GM18507 (cell line): ENCODE results near the gene PDE4D.
"Not testable (repeated sequence)": the region's sequence is repeated elsewhere in the genome, so short reads cannot be mapped to it uniquely, and the experiment has no call there.

Experiments used
- DNase-seq: peaks from one replicate; pipeline ENCODE4 v3.0.0; 2011; ENCODE audit warnings: low read depth; ENCODE audit not compliant: insufficient read length; ENCODE audit errors: extremely low spot score
- FAIRE-seq: peaks from 2 replicates; lab custom pipeline; 2011; peaks lifted over from hg19 to GRCh38; lab: Jason Lieb, UNC

PDE4D gene

DNA sequence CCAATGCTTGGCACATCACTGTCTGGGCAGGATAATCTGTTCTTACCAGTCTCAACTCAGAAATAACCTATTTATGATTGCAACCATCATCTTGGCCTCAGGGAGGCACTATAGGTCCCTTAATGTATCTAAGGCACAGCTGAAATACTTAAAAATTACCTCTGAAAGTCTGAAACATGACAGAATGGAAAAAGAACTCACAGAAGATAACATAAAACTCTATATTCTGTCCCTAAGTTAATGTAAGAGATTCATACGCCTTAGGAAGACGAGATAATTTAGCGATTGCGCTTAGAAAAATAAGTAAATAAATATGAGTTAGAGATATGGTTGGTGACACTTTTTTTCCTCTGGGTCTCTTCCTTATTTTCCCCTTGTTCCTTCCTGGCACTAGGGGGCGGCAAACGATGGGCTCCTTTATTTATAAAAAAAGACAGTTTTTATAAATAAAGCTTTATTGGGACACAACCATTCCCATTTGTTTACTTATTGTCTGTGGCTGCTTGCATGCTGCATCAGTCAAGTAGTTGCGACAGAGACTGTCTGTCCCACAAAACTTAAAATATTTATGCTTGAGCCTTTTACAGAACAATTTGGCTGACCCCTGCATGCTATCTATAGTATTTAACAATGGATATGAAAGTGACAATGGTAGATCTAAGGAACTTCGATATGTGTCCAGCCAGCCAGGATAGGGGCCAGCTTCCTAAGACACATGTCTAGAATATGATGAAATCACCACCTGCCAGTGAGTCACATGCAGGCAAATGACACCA, 79.6 kb downstream of the PDE4D start:
- FAIRE-seq, result peak; percentile 50
- no peak for DNase-seq

DNA sequence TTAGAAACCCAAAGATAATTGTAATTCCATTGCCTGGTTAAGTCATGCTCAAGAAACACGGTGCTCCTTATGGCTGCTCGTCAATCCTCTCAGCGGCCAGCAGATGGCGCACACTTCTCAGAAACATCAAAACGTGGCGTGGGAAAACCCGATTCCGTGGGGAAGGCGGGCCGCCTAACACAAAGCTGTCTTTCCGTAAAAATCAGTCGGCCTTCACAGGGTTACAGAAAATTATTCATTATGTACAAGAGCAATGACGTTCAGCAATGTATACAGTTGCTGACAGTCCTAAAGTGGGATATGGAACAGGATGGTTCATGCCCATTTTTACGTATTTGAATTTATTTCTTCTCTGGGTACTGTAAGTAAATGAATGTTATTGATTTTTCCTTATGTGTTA, 83.5 kb downstream of the PDE4D start:
- DNase-seq (no peak), FAIRE-seq (peak; percentile 77)

DNA sequence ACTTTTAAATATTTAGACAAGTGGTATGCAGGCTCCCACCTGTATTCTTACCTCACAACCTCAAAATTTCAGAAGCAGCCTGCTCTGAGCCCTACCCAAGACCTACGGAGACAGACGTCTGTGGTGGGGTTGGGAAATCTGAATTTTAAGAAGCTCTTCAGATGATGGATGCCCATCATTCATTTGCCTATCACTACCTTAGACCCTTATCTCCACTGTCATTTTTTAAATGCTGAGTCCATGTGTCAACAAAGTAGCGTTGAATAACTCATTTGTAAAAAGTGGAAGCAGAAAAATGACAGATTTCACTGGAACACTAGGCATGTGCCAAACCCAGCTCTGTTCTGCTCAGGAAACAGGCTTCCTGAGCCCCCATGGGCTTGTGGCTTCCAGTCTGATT, 85.7 kb downstream of the PDE4D start:
- no peak for DNase-seq
- FAIRE-seq, result no peak

DNA sequence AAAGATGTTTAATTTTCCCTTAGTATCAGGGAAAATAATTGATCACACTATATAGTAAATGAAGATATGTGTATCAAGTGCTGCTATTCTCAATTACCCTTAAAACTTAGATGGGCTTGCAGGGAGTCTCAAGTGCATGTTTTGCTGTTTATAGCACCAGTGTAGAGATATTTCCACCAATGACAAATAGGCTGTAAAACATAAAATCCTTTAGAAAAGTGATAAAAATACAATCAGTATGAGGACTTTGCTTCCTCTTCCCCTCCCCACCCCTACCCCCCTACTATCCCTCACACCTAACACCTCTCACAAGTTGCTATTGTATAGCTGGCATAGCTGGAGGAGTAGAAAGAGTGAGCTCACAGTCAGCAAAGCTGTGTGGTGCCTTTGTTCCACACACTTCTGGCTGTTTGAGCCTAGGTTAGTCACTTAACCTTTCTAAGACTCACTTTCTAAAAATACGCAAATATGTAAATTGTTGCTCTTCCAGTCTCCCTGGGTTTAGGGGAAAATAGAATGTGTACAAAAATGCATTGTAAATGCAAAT, 93.1 kb downstream of the PDE4D start:
- no peak for FAIRE-seq
- no peak for DNase-seq

DNA sequence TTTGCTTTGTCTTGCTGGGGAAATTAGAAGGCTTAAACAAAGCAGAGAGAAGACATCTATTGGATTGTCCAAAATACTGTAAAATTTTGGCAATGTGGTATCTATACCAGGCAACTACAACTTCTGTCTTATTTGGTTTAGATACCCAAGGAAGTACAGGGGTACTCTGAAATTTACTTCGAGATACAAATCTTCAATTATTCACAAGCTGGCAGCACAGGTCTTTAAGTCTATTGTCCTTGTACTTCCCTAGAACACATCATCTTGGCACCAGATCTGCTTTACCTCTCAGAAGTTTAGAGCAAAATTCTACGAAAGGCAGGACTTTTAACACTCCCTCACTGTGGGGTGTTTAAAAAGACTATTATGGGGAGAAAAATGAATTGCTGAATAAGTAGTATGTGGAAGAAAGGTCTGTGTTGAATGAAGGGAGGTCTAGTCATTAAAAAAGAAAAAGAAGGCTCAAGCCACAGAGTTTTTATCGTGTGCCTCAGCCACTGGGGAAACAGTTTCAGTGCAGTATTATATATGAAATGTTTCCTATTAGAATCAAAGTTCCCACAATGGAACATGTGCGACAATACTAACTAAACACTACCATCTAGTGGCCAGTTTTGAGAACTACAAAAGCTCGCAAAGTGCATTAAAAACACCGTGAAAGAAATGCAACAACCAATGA, 93.7 kb downstream of the PDE4D start:
- FAIRE-seq, result peak; percentile 53
- no peak for DNase-seq

DNA sequence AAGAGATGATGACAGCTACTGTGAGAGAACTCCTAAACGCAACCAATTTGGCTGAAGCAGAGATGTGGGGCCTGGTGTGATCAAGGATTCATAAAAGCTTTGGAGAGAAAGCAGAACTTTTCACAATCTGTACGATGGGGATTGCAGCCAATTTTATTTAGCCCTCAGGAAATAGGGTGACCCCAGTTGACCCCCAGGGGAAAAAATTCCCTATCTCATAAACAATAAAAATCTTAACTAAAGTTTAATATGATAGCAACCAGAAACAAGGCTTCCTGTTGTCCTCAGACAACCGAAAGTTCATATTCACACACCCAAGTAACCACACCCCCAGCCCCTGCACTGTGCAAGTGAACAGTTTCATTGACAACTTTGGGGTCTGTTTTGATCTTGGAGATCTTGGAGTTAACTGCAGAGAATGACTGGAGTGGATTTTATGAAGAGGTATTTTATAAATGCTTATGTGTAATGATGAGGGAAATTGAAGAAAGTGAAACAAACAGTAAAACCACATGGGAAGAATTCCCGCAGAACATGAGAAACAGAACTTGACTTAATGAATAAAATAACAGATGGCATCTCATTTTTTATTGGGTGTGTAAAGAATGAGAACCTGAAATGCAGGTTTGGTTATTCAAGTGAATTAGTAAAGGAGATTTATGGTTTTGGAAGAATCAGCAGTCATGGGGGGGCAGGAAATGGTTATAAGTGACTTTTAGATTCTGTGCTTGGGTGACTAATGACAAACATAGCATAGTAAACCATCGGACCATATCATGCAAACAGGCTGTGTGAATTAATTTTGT, 94.5 kb downstream of the PDE4D start:
- DNase-seq, result no peak
- peak; percentile 73 for FAIRE-seq

DNA sequence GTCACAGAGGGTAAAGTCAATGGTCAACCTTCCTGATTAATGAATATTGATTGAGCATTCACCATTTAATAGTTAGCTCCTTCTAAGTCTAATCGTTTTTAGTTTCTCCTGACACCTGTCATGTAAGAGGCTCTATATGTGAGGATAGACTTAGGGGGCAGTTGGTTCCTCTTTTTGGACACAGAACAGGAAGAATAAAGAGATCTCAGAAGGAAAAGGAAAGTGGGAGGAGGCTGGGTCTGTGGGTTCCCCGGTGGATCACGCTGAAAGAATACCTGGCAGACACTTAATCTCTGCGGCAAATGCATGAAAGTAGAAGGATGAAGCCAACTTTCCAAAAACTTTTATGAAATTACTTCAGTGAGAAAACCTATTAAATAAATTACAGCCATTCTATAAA, 98.4 kb downstream of the PDE4D start:
- FAIRE-seq (no peak), DNase-seq (no peak)

DNA sequence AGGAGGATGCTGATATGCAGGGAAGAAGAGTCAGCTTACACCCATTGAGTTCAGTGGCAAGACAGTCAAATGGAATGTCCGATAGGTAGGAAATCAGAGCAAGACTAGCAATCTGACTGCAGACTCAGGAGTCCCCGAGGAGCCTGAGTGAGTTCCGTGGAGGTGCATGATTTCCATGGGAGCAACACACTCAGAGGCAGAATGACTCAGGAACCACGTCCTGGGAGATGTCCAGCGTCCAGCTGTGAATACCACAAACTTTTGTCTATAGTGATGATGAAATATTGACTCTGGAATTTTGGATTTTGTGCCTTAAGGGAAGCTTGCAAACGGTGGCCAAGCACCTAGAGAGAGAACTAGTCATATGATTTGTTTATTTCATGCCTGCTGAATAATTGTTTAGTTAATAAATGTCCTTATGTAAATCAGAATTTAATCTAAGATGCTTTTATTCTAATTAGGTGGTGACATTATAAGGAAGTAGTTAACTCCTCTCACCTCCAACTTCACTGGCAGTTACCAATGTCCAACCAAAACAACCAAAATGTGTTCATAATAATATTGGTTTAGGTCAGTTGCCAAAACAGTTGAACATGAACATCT, 100.4 kb downstream of the PDE4D start:
- no peak for FAIRE-seq
- no peak for DNase-seq

DNA sequence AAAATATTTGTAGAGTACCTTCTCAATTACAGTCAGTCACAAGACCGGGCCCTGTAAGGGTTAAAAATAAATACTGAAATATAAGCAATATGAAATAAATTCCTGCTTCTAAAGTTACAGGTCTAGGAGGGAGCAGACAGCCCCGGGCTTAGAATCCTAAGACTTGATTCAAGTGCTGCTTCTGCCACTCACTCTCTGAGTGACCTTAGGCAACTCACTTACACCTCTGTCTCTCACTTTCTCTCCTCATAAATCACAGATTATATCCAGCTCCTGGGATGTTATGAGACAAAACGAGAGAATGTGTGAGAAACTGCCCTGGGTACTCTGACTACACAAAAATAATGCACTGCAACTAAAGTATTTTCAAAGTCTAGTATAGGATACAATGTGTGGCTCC, 101.9 kb downstream of the PDE4D start:
- DNase-seq (no peak), FAIRE-seq (no peak)

DNA sequence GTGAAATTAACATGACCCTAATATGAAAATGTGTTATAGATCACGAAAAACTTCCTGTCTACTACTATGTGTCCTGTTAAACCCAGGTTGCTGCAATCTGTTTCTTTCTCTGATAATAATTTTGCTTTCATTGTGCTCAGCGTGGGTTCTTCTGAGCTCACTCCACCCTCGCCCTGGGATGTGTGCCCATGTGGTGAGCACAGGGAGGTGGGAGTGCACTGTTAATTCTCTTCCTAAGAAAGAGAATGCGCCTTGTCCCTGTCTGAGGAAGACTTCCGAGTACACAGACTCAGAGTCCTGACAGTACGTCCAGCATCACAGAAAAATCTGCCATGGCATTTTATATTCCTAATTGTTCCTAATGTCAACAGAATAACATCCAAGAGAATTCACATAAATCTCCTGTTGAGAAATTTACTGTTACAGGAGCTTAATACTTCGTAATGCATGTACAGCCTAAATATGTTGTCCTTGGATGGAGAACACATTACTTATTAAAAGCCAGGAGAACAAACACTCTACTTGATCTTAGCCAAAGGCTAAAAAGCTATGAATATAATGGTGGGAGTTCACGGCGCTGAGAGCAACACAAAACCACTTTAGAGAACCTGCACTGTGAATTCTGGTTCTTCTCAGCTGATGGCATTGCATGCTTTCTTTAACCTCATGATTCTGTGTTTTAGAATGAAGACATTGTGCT, 102.6 kb downstream of the PDE4D start:
- FAIRE-seq (no peak), DNase-seq (no peak)

DNA sequence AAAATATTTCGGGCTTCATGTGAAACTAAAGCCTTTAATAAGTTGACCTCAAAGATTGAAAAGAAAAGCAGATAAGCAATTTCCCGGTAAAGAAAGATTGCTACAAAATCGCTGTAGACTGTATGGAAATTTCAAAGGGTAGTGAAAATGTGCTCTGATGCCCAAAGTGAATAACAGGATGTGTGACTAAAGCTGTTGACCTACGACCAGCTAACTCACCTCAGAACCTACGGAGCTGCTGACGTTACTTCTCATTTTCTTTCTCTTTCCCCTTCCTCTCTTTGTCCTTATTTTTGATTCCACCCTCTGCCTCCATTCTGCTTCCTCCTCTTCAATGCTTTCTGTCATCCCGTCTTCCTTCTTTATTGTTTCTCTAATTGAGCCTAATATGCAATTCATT, 103.2 kb downstream of the PDE4D start:
- FAIRE-seq (no peak), DNase-seq (no peak)

DNA sequence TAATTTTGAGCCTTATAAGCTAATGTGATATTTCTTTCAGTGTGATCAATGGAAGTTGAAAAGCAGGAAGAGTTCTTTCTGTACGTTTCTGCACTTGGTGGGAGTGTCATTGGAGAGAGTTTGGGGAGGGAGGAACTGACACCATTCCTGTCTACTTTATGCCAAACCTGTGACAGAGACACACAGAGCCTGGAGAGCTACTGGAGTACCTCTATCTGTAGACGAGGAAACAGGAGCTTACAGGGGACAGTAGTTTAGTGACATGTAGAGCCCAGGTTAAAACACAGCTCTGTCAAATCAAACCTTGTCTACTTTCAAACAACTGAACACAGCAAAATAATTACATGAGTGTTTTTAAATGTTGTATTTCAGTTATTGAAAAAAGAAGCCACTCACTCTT, 103.6 kb downstream of the PDE4D start:
- no peak for FAIRE-seq
- no peak for DNase-seq

DNA sequence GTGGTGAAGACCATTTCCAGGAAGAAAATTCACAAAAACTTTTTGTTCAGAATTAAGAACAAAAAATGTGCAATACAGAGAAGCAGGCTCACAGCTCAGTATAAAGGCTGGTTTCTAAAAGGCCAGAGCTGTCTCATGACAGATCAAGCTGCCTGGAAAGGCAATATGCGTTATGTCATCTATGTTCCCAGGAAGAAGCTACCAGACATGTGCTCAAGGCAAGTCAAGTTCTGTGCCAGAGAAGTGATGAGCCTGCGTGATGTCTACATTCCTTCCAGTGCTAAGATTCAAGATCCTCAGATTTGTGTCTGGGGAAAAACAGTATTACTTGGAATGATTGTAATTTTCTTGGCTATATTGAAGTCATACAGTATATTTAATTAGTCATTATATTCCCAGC, 104.3 kb downstream of the PDE4D start:
- DNase-seq (no peak), FAIRE-seq (no peak)

DNA sequence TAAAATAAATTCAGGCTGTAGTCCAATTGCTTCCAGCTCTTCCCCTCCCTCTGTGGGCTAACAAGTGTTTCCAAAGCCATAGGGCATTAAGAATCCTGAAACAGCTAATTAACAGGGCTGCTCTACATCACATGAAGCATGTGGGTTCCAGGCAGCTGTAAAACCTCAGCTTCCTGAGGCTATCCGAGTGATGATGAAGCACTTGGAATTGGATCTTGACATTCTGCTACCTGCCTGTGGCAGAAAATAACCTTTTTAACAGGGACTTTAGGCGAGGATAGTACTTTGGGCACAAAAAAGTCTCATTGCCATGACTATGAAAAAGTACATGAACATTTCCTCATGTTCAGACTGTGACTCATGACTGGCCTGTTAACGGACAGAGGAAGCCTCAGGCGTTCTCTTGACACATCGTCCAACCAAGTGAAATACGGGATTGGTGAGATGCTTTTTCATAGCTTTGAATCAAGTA, 107.2 kb downstream of the PDE4D start:
- DNase-seq (no peak), FAIRE-seq (no peak)

DNA sequence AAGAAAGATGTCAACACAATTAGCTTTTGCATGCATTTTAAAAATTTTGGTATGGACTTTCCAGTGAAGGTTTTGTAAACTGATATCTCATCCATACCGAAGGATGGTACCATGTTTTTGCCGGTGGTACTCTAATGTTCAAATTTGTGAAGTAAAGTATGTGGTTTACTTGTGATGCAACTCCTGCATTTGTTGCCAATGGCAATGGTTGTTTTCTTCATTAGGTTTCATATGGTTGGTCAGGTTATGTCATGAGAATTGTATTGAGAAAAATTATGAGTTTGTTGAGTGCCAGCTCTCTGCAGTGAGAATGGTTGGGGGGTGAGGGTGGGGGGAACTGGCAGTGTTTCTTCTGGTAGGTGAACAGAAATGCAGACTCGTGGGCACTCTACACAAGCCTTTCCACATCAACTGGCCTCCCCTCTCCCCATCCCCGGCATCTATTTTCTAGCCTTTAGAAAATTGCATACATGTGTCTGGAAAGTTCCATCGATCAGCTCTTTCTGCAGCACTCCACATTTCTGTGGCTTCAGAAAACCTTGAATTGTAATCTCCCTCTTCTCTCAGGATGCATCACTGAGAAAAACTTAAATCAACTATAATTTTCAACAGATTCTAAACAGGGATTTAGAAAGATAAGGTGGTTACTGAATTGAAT, 107.7 kb downstream of the PDE4D start:
- no peak for DNase-seq
- FAIRE-seq, result no peak

DNA sequence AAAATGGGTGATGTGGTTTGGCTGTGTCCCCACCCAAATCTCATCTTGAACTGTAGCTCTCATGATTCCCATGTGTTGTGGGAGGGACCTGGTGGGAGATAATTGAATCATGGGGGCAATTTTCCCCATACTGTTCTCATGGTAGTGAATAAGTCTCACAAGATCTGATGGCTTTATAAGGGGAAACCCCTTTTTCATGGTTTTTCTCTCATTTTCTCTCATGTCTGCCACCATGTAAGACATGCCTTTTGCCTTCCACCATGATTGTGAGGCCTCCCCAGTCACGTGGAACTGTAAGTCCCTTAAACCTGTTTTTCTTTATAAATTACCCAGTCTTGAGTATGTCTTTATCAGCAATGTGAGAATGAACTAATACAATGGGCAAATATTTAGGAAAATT, 108.8 kb downstream of the PDE4D start:
- not testable (repeated sequence) for DNase-seq, FAIRE-seq

DNA sequence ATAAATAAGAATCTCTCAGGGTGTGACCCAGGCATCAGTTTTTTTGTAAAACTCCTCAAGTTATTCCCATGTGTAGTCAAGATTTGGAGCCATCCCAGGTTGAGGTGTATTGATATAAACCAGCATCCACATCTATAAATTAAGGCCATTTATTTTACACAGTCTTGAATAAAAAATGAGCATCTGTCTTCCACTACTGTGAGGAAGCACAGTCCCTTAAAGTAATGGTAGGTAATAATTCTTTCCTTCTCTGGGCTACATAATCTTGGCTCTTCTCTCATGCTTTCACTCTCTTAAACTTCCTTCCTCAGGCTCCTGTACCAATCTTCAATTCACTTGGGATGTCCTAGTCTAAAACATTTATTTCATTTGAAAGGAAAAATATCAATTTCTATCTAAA, 110.3 kb downstream of the PDE4D start:
- DNase-seq, result no peak
- no peak for FAIRE-seq

DNA sequence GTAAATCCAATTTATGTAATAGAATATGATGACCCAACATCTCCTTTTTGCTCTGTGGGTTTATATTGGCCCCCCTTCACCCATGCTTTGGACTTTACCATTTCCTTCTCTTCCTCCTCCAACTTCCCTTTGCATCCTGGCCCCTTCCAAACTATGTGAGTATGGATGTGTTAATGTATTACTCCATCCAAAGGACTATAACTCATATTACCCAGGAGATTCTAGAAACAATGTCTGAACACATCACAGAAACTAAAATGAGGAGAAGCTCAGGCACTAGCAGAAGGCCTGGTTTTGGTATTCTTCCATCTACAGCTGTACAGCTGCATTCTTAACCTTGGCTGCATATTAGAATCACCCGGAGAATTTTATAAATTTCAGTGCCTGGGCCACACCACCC, 110.7 kb downstream of the PDE4D start:
- FAIRE-seq (no peak), DNase-seq (no peak)

DNA sequence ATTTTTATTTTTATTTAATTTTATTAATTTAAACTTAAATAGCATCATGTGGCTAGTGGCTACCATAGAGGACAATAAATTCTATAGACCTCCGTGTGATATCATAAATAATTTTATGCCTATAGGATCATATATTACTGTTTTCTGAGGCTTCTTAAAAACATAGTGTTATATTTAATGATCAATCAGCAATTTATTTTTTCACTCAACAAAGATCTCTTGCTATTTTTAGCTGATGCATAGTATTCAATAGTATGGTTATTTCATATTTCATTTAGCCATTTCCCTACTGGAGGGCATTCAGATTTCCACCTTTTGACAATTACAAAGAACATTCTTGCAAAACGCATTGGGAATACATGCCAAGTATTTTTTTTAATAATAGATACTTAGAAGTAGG, 114.1 kb downstream of the PDE4D start:
- no peak for DNase-seq
- no peak for FAIRE-seq
